ENCODE measurements around the gene SCARF1.
A peak's percentile ranks its signal among the peaks of the same experiment; 100 is the strongest.

Gene SCARF1

GRCh38 chr17:1598399-1599095 is 47.0 kb downstream of the SCARF1 start:
- no peak for DNase-seq (ENCODE audit: low spot score)

- no peak for DNase-seq (ENCODE audit: low spot score)
These were observed 47.6 kb downstream of the SCARF1 start for GRCh38 chr17:1597861-1598342.

- no peak for DNase-seq (ENCODE audit: low spot score)
These were observed 52.0 kb downstream of the SCARF1 start for GRCh38 chr17:1593630-1593931.

- no peak for DNase-seq (ENCODE audit: low spot score)
These were observed 52.5 kb downstream of the SCARF1 start for GRCh38 chr17:1592751-1593629.

- DNase-seq (ENCODE audit: low spot score) = no peak
These were observed 54.0 kb downstream of the SCARF1 start for GRCh38 chr17:1591474-1592090.

GRCh38 chr17:1590747-1591473 is 54.6 kb downstream of the SCARF1 start:
- DNase-seq (ENCODE audit: low spot score) = no peak

GRCh38 chr17:1590029-1590746 is 55.3 kb downstream of the SCARF1 start:
- peak; percentile 73 for DNase-seq (ENCODE audit: low spot score)

GRCh38 chr17:1588821-1589585 is 56.5 kb downstream of the SCARF1 start:
- DNase-seq (ENCODE audit: low spot score) = no peak

GRCh38 chr17:1584167-1584566 is 61.4 kb downstream of the SCARF1 start:
- DNase-seq (ENCODE audit: low spot score) = no peak
